Naive thymus-derived CD8-positive, alpha-beta T cell (primary cell): Measurements from ENCODE around the gene ARHGAP8. TPM values are rescaled to one million over a fixed set of nuclear protein-coding genes. Genes with fewer than 3 reads are reported as not detected.

Experiments used
- ATAC-seq, 2 donors: fragments of 150-1000 bp; cut with Tn5 transposase in 1 of 2; sonication (Bioruptor Pico), chemical (Tn5 transposase) in 1 of 2; 1 replicate in 1 of 2; 2 replicates in 1 of 2; pipeline ENCODE4 v1.10.0; 2021; ENCODE audit warnings: mild to moderate bottlenecking in 2 of 2, moderate library complexity in 2 of 2
- POLR2A ChIA-PET: fragments of 350-600 bp; sonication (Branson Sonifier 250); formaldehyde crosslinking; loops from one replicate; lab custom pipeline; 2021; ENCODE audit warnings: antibody characterized with exemption; lab: Charles Lee
- DNase-seq, 10 donors: peaks; one replicate each; pipeline versions ENCODE4 v3.0.0 to v3.0.0-alpha.2; 2020 to 2022
- H3K27ac Mint-ChIP-seq, 10 donors: one replicate each; pipeline ENCODE4 v1.8.0; 2020 to 2022; ENCODE audit warnings: mild to moderate bottlenecking in 10 of 10, mixed read lengths in 10 of 10, moderate library complexity in 4 of 10, inconsistent platforms in 1 of 10
- H3K27me3 Mint-ChIP-seq, 5 donors: one replicate each; pipeline ENCODE4 v1.8.0; 2021 to 2022; ENCODE audit warnings: mixed read lengths in 5 of 5
- H3K36me3 Mint-ChIP-seq, 3 donors: one replicate each; pipeline ENCODE4 v1.8.0; 2020 to 2022; ENCODE audit warnings: mixed read lengths in 3 of 3, mild to moderate bottlenecking in 2 of 3, inconsistent platforms in 1 of 3
- H3K4me1 Mint-ChIP-seq, 4 donors: one replicate each; pipeline ENCODE4 v1.8.0; 2021 to 2022; ENCODE audit warnings: mixed read lengths in 4 of 4
- H3K4me3 Mint-ChIP-seq, 10 donors: one replicate each; pipeline ENCODE4 v1.8.0; 2020 to 2022; ENCODE audit warnings: mild to moderate bottlenecking in 10 of 10, mixed read lengths in 10 of 10, moderate library complexity in 6 of 10, inconsistent platforms in 1 of 10
- H3K9me3 Mint-ChIP-seq, 9 donors: one replicate each; pipeline ENCODE4 v1.8.0; 2020 to 2022; ENCODE audit warnings: mixed read lengths in 9 of 9, mild to moderate bottlenecking in 3 of 9, inconsistent platforms in 1 of 9, moderate library complexity in 1 of 9
- polyA plus RNA-seq, 3 donors: library from polyadenylated mRNA; unstranded; fragments of 300-500 nt; fragmentation: Illumina TruSeq; gene quantifications; one replicate each; pipeline ENCODE4 v1.2.3, GENCODE V29; 2021
- total RNA-seq, 8 experiments: library from RNA in 2 of 8; stranded (reverse) in 2 of 8; gene quantifications; one replicate each; pipeline ENCODE4 v1.2.3 and lab custom pipeline; 2021 to 2026

ARHGAP8 gene
- total RNA-seq: 1 to 10 TPM; 2.5 to 4.8 TPM
- under 1 TPM in 1 of 3 donors, not detected in 2; 0.19 TPM for polyA plus RNA-seq
- total RNA-seq (lab: John Stamatoyannopoulos, UW): 0.25 to 1.5 (median 0.64) reads per million in 6 experiments

GRCh38 chr22:44752285-44753188 is at the start of gene ARHGAP8:
Gene ARHGAP8 (plus strand): TSS chr22:44752575. CDS start chr22:44786528, 33,953 bp downstream.
- peak; percentile 78 to 79 for ATAC-seq
- Mint-ChIP-seq H3K36me3 (no peaks in the 10 kb centered on the region), H3K27me3 (peaks cover 19 to 53% (median 43%) of the 10 kb centered on the region in 5 donors), H3K9me3 (peaks cover 0 to 3% (median 0%) of the 10 kb centered on the region in 9 donors), H3K27ac (peak within 1 kb of the TSS in 4 of 10 donors; percentile 9 to 72 (median 39)), H3K4me1 (peaks cover 2 to 6% (median 5%) of the 10 kb centered on the region in 4 donors), H3K4me3 (peak within 1 kb of the TSS; percentile 56 to 89 (median 76))
- POLR2A ChIA-PET: no interaction called here
- DNase-seq: peak in 7 of 10 donors; percentile 14 to 52 (median 30)

GRCh38 chr22:44703255-44703870 is 49.0 kb upstream of the ARHGAP8 start:
- Mint-ChIP-seq H3K9me3 (no peaks in the 10 kb centered on the region), H3K4me3 (peak overlapping the region; percentile 76 to 92 (median 84)), H3K27ac (peak overlapping the region in 9 of 10 donors; percentile 9 to 82 (median 65)), H3K4me1 (peaks cover 12 to 59% (median 54%) of the 10 kb centered on the region in 4 donors), H3K27me3 (no peaks in the 10 kb centered on the region), H3K36me3 (peaks cover 0 to 12% (median 0%) of the 10 kb centered on the region in 3 donors)
- DNase-seq (no peak), ATAC-seq (no peak)
- POLR2A ChIA-PET: interaction anchor here (0.7 kb wide), 1 partner anchor 34 kb away, joined by 3 read pairs; no protein-coding TSS in a partner anchor

- Mint-ChIP-seq H3K27ac (peak overlapping the region in 7 of 10 donors; percentile 6 to 73 (median 23)), H3K4me1 (peaks cover 15 to 66% (median 60%) of the 10 kb centered on the region in 4 donors), H3K27me3 (no peaks in the 10 kb centered on the region), H3K4me3 (peak overlapping the region; percentile 76 to 92 (median 84)), H3K9me3 (no peaks in the 10 kb centered on the region), H3K36me3 (peaks cover 0 to 14% (median 0%) of the 10 kb centered on the region in 3 donors)
- POLR2A ChIA-PET: interaction anchor here (0.5 to 1.2 kb wide), 2 partner anchors 25 to 1390 kb away, joined by 3 read pairs; no protein-coding TSS in a partner anchor
- ATAC-seq (no peak), DNase-seq (no peak)
Observed at GRCh38 chr22:44704159-44705021, 48.0 kb upstream of the ARHGAP8 start.

GRCh38 chr22:44705022-44705297 is 47.4 kb upstream of the ARHGAP8 start:
- Mint-ChIP-seq H3K9me3 (no peaks in the 10 kb centered on the region), H3K4me1 (peaks cover 15 to 72% (median 63%) of the 10 kb centered on the region in 4 donors), H3K27me3 (no peaks in the 10 kb centered on the region), H3K4me3 (peak overlapping the region in 9 of 10 donors; percentile 22 to 88 (median 59)), H3K36me3 (peaks cover 0 to 14% (median 0%) of the 10 kb centered on the region in 3 donors), H3K27ac (peak overlapping the region in 4 of 10 donors; percentile 4 to 88 (median 44))
- ATAC-seq: no peak
- POLR2A ChIA-PET: interaction anchor here (1.2 kb wide), 1 partner anchor 25 kb away, joined by 3 read pairs; no protein-coding TSS in a partner anchor
- DNase-seq: no peak

GRCh38 chr22:44706488-44706887 is 45.9 kb upstream of the ARHGAP8 start:
- no peak for DNase-seq
- peaks cover 0 to 14% (median 0%) of the 10 kb centered on the region in 3 donors for H3K36me3 Mint-ChIP-seq
- peak overlapping the region in 8 of 10 donors; percentile 15 to 65 (median 42) for H3K27ac Mint-ChIP-seq
- H3K27me3 Mint-ChIP-seq: no peaks in the 10 kb centered on the region
- POLR2A ChIA-PET: interaction anchor here (1.1 kb wide), 1 partner anchor 11 kb away, joined by 4 read pairs; no protein-coding TSS in a partner anchor
- ATAC-seq: no peak
- H3K4me3 Mint-ChIP-seq: peak overlapping the region in 5 of 10 donors; percentile 5 to 68 (median 53)
- peaks cover 24 to 80% (median 73%) of the 10 kb centered on the region in 4 donors for H3K4me1 Mint-ChIP-seq
- no peaks in the 10 kb centered on the region for H3K9me3 Mint-ChIP-seq

GRCh38 chr22:44707178-44707577 is 45.2 kb upstream of the ARHGAP8 start:
- peaks cover 0 to 15% (median 0%) of the 10 kb centered on the region in 3 donors for H3K36me3 Mint-ChIP-seq
- ATAC-seq (no peak), DNase-seq (no peak)
- H3K9me3 Mint-ChIP-seq: no peaks in the 10 kb centered on the region
- H3K4me3 Mint-ChIP-seq: peak overlapping the region in 4 of 10 donors; percentile 19 to 64 (median 38)
- H3K27me3 Mint-ChIP-seq: no peaks in the 10 kb centered on the region
- peak overlapping the region in 4 of 10 donors; percentile 59 to 78 (median 74) for H3K27ac Mint-ChIP-seq
- POLR2A ChIA-PET: interaction anchor here (0.6 to 1.1 kb wide), 2 partner anchors 10 to 61 kb away, joined by 4 read pairs; no protein-coding TSS in a partner anchor
- H3K4me1 Mint-ChIP-seq: peaks cover 28 to 87% (median 73%) of the 10 kb centered on the region in 4 donors

GRCh38 chr22:44707752-44708151 is 44.6 kb upstream of the ARHGAP8 start:
- POLR2A ChIA-PET: interaction anchor here (0.6 to 2.8 kb wide), 2 partner anchors 22 to 61 kb away, joined by 4 to 10 read pairs; no protein-coding TSS in a partner anchor
- H3K4me1 Mint-ChIP-seq: peaks cover 31 to 93% (median 78%) of the 10 kb centered on the region in 4 donors
- peaks cover 0 to 18% (median 0%) of the 10 kb centered on the region in 3 donors for H3K36me3 Mint-ChIP-seq
- no peak for ATAC-seq
- H3K27ac Mint-ChIP-seq: peak overlapping the region in 9 of 10 donors; percentile 48 to 93 (median 71)
- no peaks in the 10 kb centered on the region for H3K27me3 Mint-ChIP-seq
- H3K4me3 Mint-ChIP-seq: peak overlapping the region in 6 of 10 donors; percentile 28 to 85 (median 60)
- no peaks in the 10 kb centered on the region for H3K9me3 Mint-ChIP-seq
- no peak for DNase-seq

- H3K27ac Mint-ChIP-seq: peak overlapping the region; percentile 65 to 98 (median 94)
- H3K27me3 Mint-ChIP-seq: no peaks in the 10 kb centered on the region
- peaks cover 0 to 28% (median 0%) of the 10 kb centered on the region in 3 donors for H3K36me3 Mint-ChIP-seq
- H3K4me1 Mint-ChIP-seq: peaks cover 31 to 79% (median 70%) of the 10 kb centered on the region in 4 donors
- POLR2A ChIA-PET: interaction anchor here (0.6 to 2.8 kb wide), 5 partner anchors 10 to 22 kb away, joined by 3 to 10 read pairs (median 4); no protein-coding TSS in a partner anchor
- H3K4me3 Mint-ChIP-seq: peak overlapping the region; percentile 84 to 93 (median 89)
- ATAC-seq: peak; percentile 70 to 71
- H3K9me3 Mint-ChIP-seq: no peaks in the 10 kb centered on the region
- peak in 8 of 10 donors; percentile 33 to 77 (median 66) for DNase-seq
Observed at GRCh38 chr22:44709881-44710392, 42.4 kb upstream of the ARHGAP8 start.

- peaks cover 27 to 72% (median 65%) of the 10 kb centered on the region in 4 donors for H3K4me1 Mint-ChIP-seq
Observed at GRCh38 chr22:44710474-44711240, 41.7 kb upstream of the ARHGAP8 start.

GRCh38 chr22:44711241-44711560 is 41.2 kb upstream of the ARHGAP8 start:
- peaks cover 0 to 25% (median 0%) of the 10 kb centered on the region in 3 donors for H3K36me3 Mint-ChIP-seq
- H3K27ac Mint-ChIP-seq: peak overlapping the region; percentile 65 to 98 (median 94)
- no peaks in the 10 kb centered on the region for H3K27me3 Mint-ChIP-seq
- ATAC-seq (peak; percentile 2 to 9), DNase-seq (no peak)
- H3K9me3 Mint-ChIP-seq: no peaks in the 10 kb centered on the region
- peak overlapping the region; percentile 84 to 93 (median 89) for H3K4me3 Mint-ChIP-seq
- POLR2A ChIA-PET: interaction anchor here (0.5 to 0.7 kb wide), 2 partner anchors 26 to 1590 kb away, joined by 3 read pairs; no protein-coding TSS in a partner anchor
- H3K4me1 Mint-ChIP-seq: peaks cover 26 to 67% (median 61%) of the 10 kb centered on the region in 4 donors

More at GRCh38 chr22:44710474-44711240, 41.7 kb upstream of the ARHGAP8 start:
- H3K4me3 Mint-ChIP-seq: peak overlapping the region; percentile 84 to 93 (median 89)
- DNase-seq (peak; percentile 30 to 80 (median 60)), ATAC-seq (peak; percentile 74 to 86)
- no peaks in the 10 kb centered on the region for H3K27me3 Mint-ChIP-seq
- POLR2A ChIA-PET: interaction anchor here (0.6 to 2.8 kb wide), 4 partner anchors 12 to 26 kb away, joined by 3 to 10 read pairs (median 4); no protein-coding TSS in a partner anchor
- no peaks in the 10 kb centered on the region for H3K9me3 Mint-ChIP-seq
- H3K27ac Mint-ChIP-seq: peak overlapping the region; percentile 65 to 98 (median 94)
- H3K36me3 Mint-ChIP-seq: peaks cover 0 to 24% (median 0%) of the 10 kb centered on the region in 3 donors
